ENCODE measurements around the gene DTL. TPM values are rescaled to one million over a fixed set of nuclear protein-coding genes. Genes with fewer than 3 reads are reported as not detected.

DTL gene
- total RNA-seq, 3 donors from 2014 or later (not counting 1 experiment from before 2014, with no cell fraction given), result 1.1 to 4.0 (median 3.3) TPM

- intact Hi-C loops (cut with micrococcal nuclease), result no loop called here
These were observed 26.0 kb upstream of the DTL start for GRCh38 chr1:212009561-212009960.

GRCh38 chr1:212010004-212010403 lies 25.5 kb upstream of the DTL start:
- no peaks in the 10 kb centered on the region for H3K4me1 ChIP-seq (ENCODE audit: control insufficient read depth, insufficient read depth, low read length)
- ATAC-seq (no peak), DNase-seq (no peak)
- H3K27me3 ChIP-seq (ENCODE audit: control insufficient read depth, insufficient read depth, low read length), result no peaks in the 10 kb centered on the region
- Mint-ChIP-seq H3K36me3 (no peaks in the 10 kb centered on the region), H3K27ac (no peak overlapping the region), H3K4me3 (no peak overlapping the region), H3K4me1 (no peaks in the 10 kb centered on the region), H3K9me3 (no peaks in the 10 kb centered on the region), H3K27me3 (ENCODE audit: low read depth in 2 of 2) (no peaks in the 10 kb centered on the region)
- H3K9me3 ChIP-seq (ENCODE audit: control insufficient read depth, insufficient read depth, low read length), result no peaks in the 10 kb centered on the region
- no peak for TF ChIP-seq CTCF (IDR thresholded peaks at IDR 0.05)
- no peak overlapping the region for H3K27ac ChIP-seq (ENCODE audit: low read length)
- 70% methylated on average over 2 of the region's 3 CpGs for WGBS (ENCODE audit: insufficient coverage)
- intact Hi-C loops (cut with micrococcal nuclease), result loop anchor here (5.0 kb wide), 1 partner anchor 328 kb away; no protein-coding TSS in a partner anchor
- peaks cover 27% of the 10 kb centered on the region for H3K36me3 ChIP-seq (ENCODE audit: control insufficient read depth, insufficient read depth, low read length)
- no peak overlapping the region for H3K4me3 ChIP-seq (ENCODE audit: low read length)

More at GRCh38 chr1:212009561-212009960, 26.0 kb upstream of the DTL start:
- no peak for DNase-seq
- Histone ChIP-seq H3K27me3 (ENCODE audit: control insufficient read depth, insufficient read depth, low read length) (no peaks in the 10 kb centered on the region), H3K27ac (ENCODE audit: low read length) (no peak overlapping the region), H3K9me3 (ENCODE audit: control insufficient read depth, insufficient read depth, low read length) (no peaks in the 10 kb centered on the region), H3K4me1 (ENCODE audit: control insufficient read depth, insufficient read depth, low read length) (no peaks in the 10 kb centered on the region), H3K36me3 (ENCODE audit: control insufficient read depth, insufficient read depth, low read length) (peaks cover 29% of the 10 kb centered on the region), H3K4me3 (ENCODE audit: low read length) (no peak overlapping the region)
- Mint-ChIP-seq H3K27me3 (ENCODE audit: low read depth in 2 of 2) (no peaks in the 10 kb centered on the region), H3K36me3 (no peaks in the 10 kb centered on the region), H3K4me1 (no peaks in the 10 kb centered on the region), H3K9me3 (no peaks in the 10 kb centered on the region), H3K4me3 (no peak overlapping the region), H3K27ac (no peak overlapping the region)
- WGBS (ENCODE audit: insufficient coverage), result 67% methylated on average over 1 of the region's 1 CpG
- TF ChIP-seq CTCF (IDR thresholded peaks at IDR 0.05), result no peak
- ATAC-seq, result no peak

- WGBS (ENCODE audit: insufficient coverage), result 69% methylated on average over 5 of the region's 7 CpGs
- Histone ChIP-seq H3K36me3 (ENCODE audit: control insufficient read depth, insufficient read depth, low read length) (peaks cover 23% of the 10 kb centered on the region), H3K27ac (ENCODE audit: low read length) (no peak overlapping the region), H3K9me3 (ENCODE audit: control insufficient read depth, insufficient read depth, low read length) (no peaks in the 10 kb centered on the region), H3K4me3 (ENCODE audit: low read length) (no peak overlapping the region), H3K27me3 (ENCODE audit: control insufficient read depth, insufficient read depth, low read length) (no peaks in the 10 kb centered on the region), H3K4me1 (ENCODE audit: control insufficient read depth, insufficient read depth, low read length) (no peaks in the 10 kb centered on the region)
- H3K4me1 Mint-ChIP-seq, result peaks cover 0 to 6% of the 10 kb centered on the region in 2 donors
- no peaks in the 10 kb centered on the region for H3K36me3 Mint-ChIP-seq
- intact Hi-C loops (cut with micrococcal nuclease), result loop anchor here (1.0 to 5.0 kb wide), 4 partner anchors 23 to 445 kb away; partner anchors contain the start of genes DTL and INTS7
- ATAC-seq, result peak; percentile 93 to 100 (median 100)
- peak overlapping the region in 1 of 2 donors; percentile 59 for H3K27ac Mint-ChIP-seq
- no peaks in the 10 kb centered on the region for H3K9me3 Mint-ChIP-seq
- TF ChIP-seq CTCF (IDR thresholded peaks at IDR 0.05), result peak; percentile 84
- peak; percentile 39 to 82 for DNase-seq
- H3K27me3 Mint-ChIP-seq (ENCODE audit: low read depth in 2 of 2), result no peaks in the 10 kb centered on the region
- no peak overlapping the region for H3K4me3 Mint-ChIP-seq
These were observed 23.4 kb upstream of the DTL start for GRCh38 chr1:212012034-212012740.
